GM19023 (cell line): Measurements from ENCODE around the gene SNAI1.
"Not testable (repeated sequence)": the region's sequence is repeated elsewhere in the genome, so short reads cannot be mapped to it uniquely, and the experiment has no call there.

Source experiments
- ATAC-seq: cut with Tn5 transposase; IDR thresholded peaks from one replicate; pipeline ENCODE4 v1.9.1; 2021; ENCODE audit warnings: mild to moderate bottlenecking, moderate library complexity; ENCODE audit not compliant: unreplicated experiment

Gene SNAI1

GRCh38 chr20:49982346-49983122 is at the start of gene SNAI1:
Gene SNAI1, plus strand, starts transcription at chr20:49982980. Its CDS starts 80 bp downstream, at chr20:49983060.
- ATAC-seq = peak; percentile 82

GRCh38 chr20:49935746-49936152 is 47.0 kb upstream of the SNAI1 start:
- no peak for ATAC-seq

- ATAC-seq = peak; percentile 68
These were observed 46.4 kb upstream of the SNAI1 start, which contains the start of gene RNF114 for GRCh38 chr20:49936153-49937026. Gene RNF114, plus strand, starts transcription at chr20:49936397. Its CDS starts 16 bp downstream, at chr20:49936413.

GRCh38 chr20:49937027-49937929 is 45.5 kb upstream of the SNAI1 start:
- peak; percentile 11 for ATAC-seq

- no peak for ATAC-seq
These were observed 44.3 kb upstream of the SNAI1 start for GRCh38 chr20:49938173-49939163.

GRCh38 chr20:49941456-49941855 is 41.3 kb upstream of the SNAI1 start:
- ATAC-seq = no peak

GRCh38 chr20:49942303-49942702 is 40.5 kb upstream of the SNAI1 start:
- no peak for ATAC-seq

GRCh38 chr20:49942942-49943341 is 39.8 kb upstream of the SNAI1 start:
- no peak for ATAC-seq

- no peak for ATAC-seq
These were observed 37.5 kb upstream of the SNAI1 start for GRCh38 chr20:49945306-49945700.

- ATAC-seq = no peak
These were observed 36.9 kb upstream of the SNAI1 start for GRCh38 chr20:49945701-49946477.

- ATAC-seq = no peak
These were observed 34.6 kb upstream of the SNAI1 start for GRCh38 chr20:49948178-49948577.

- ATAC-seq = no peak
These were observed 33.8 kb upstream of the SNAI1 start for GRCh38 chr20:49948809-49949507.

GRCh38 chr20:49951151-49951550 is 31.6 kb upstream of the SNAI1 start:
- no peak for ATAC-seq

- no peak for ATAC-seq
These were observed 27.6 kb upstream of the SNAI1 start for GRCh38 chr20:49955167-49955566.

GRCh38 chr20:49955830-49956396 is 26.9 kb upstream of the SNAI1 start:
- not testable (repeated sequence) for ATAC-seq

- no peak for ATAC-seq
These were observed 26.1 kb upstream of the SNAI1 start for GRCh38 chr20:49956689-49957088.

GRCh38 chr20:49957089-49957938 is 25.5 kb upstream of the SNAI1 start:
- ATAC-seq = not testable (repeated sequence)
